Stomach (tissue), 9 donors: ENCODE results near the gene PNPLA5. TPM values are rescaled to one million over a fixed set of nuclear protein-coding genes. Genes with fewer than 3 reads are reported as not detected.

Source experiments
- DNase-seq, 2 donors: peaks; one replicate each; pipeline versions ENCODE4 v3.0.0 to v3.0.0-alpha.2; 2013 to 2019
- H3K27ac ChIP-seq, 5 donors: fragments of 200-600 bp in 4 of 5; sonication (generic) in 4 of 5; one replicate each; pipeline ENCODE4 v1.5.1; 2013 to 2019; ENCODE audit warnings: mild to moderate bottlenecking in 1 of 5, moderate library complexity in 1 of 5
- H3K27me3 ChIP-seq, 3 donors: fragments of 200-600 bp; sonication (generic); one replicate each; pipeline ENCODE4 v1.5.1; 2017 to 2019; ENCODE audit warnings: mixed run types in 1 of 3
- H3K36me3 ChIP-seq, 4 donors: fragments of 200-600 bp; sonication (generic); 1 replicate in 3 of 4; 2 replicates in 1 of 4; pipeline ENCODE4 v1.5.1; 2016 to 2019
- H3K4me1 ChIP-seq, 4 donors: fragments of 200-600 bp; sonication (generic); one replicate each; pipeline ENCODE4 v1.5.1; 2016 to 2019
- H3K4me3 ChIP-seq, 4 donors: fragments of 200-600 bp; sonication (generic) in 3 of 4; one replicate each; pipeline ENCODE4 v1.5.1; 2016 to 2019; ENCODE audit warnings: mild to moderate bottlenecking in 1 of 4
- H3K9me3 ChIP-seq, 4 donors: fragments of 200-600 bp; sonication (generic); one replicate each; pipeline ENCODE4 v1.5.1; 2016 to 2019
- EP300 ChIP-seq: sonication (generic); formaldehyde crosslinking; IDR thresholded peaks from one replicate; pipeline ENCODE4 v1.6.1; 2017; ENCODE audit warnings: antibody characterized with exemption
- POLR2A ChIP-seq, 4 donors: fragments of 450-650 bp; IDR thresholded peaks; one replicate each; pipeline ENCODE4 v1.6.1; 2016; ENCODE audit warnings: antibody characterized with exemption in 4 of 4, control low read depth in 2 of 4, mild to moderate bottlenecking in 1 of 4, moderate library complexity in 1 of 4
- POLR2AphosphoS5 ChIP-seq, 3 donors: sonication (generic); formaldehyde crosslinking; IDR thresholded peaks; one replicate each; pipeline ENCODE4 v1.6.1; 2016; ENCODE audit warnings: antibody characterized with exemption in 3 of 3
- WGBS, 5 donors: extraction: QIAGEN DNeasy Blood & Tissue Kit in 3 of 5; methylation state at CpG; one replicate each; pipeline versions ENCODE4 v1.1.5 to v1.1.7; 2013 to 2018; 5-methylcytosine and 5-hydroxymethylcytosine counted together
- intact Hi-C: fragments of 100-400 bp; cut with DNase I; formaldehyde crosslinking; loops from one replicate; pipeline ENCODE4 v1.15.1; 2023; ENCODE audit warnings: low total_unique reads
- polyA plus RNA-seq, 3 donors: library from polyadenylated mRNA; stranded (reverse); fragments of 200-250 nt; gene quantifications; one replicate each; pipeline ENCODE4 v1.2.3, GENCODE V29; 2013
- total RNA-seq, 5 donors: library from RNA; depleted of rRNA; stranded (reverse); fragments of >200 nt; gene quantifications; one replicate each; pipeline versions ENCODE4 v1.1.0 to v1.2.3, GENCODE V29; 2014 to 2016
- TF ChIP-seq, protein P1 (sequence below), 7 experiments: fragments of 450-650 bp in 4 of 7; fragments of 200-600 bp in 3 of 7; sonication (generic) in 3 of 7; IDR thresholded peaks; one replicate each; pipeline ENCODE4 v1.5.1; 2016 to 2019; ENCODE audit warnings: antibody characterized with exemption in 7 of 7, control low read depth in 2 of 7, mild to moderate bottlenecking in 1 of 7
- donor health status: healthy with polysubstance abuse.
- donor health status: Bipolar disorder and iron deficiency.
- donor health status: healthy.

PNPLA5 gene
- total and polyA plus RNA-seq, 8 donors, result not detected

DNA sequence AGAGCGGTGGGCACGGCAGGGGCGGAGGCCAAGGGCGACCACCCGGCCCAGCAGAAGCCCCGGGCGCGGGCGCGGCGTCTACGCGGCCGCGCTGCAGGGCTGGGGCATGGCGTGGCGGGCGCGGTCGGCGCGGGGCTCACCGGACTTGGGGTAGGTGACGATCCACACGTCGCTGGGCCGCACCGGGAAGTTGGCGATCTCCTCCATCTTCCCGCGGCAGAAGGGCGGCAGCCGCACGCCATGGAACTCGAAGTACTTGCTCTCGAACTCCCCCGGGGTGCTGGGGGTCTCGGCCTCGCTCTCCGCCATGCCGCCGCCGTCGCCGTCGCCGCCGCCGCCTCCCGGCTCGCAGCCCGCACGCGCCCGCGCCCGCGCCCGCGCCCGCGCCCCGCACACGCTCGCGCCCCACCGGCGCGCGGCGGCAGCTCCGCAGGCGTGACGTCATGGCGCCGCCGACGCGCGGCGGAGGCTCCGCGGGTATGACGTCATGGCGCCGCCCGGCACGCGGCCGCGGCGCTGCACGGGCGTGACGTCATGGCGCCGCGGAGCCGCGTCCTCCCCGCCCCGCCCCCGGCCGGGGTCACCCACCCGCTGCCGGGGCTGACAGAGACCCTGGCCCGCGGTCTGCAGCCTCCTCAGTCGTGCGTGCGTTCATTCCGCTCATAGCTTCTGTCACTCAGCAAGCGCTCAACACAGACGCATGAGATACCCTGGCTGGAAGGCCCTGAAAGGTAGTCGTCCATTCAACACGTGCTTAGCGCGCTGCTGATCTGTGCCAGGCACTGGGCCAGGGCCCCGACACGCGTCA, 29.5 kb downstream of the PNPLA5 start, which contains the start of gene SULT4A1:
Gene SULT4A1, minus strand, starts transcription at position 440 of the 808 bp plus-strand sequence. Its CDS starts 131 bp downstream, at position 309.
- peaks cover 5 to 89% (median 55%) of the 10 kb centered on the region in 3 donors for H3K27me3 ChIP-seq
- TF ChIP-seq POLR2AphosphoS5 (IDR thresholded peaks at IDR 0.05), result no peak
- no peaks in the 10 kb centered on the region for H3K36me3 ChIP-seq
- H3K27ac ChIP-seq, result peak within 1 kb of the TSS in 1 of 5 donors; percentile 46
- intact Hi-C loops, result no loop called here
- H3K4me1 ChIP-seq, result peaks cover 4 to 11% (median 8%) of the 10 kb centered on the region in 4 donors
- WGBS, 5 donors, result 3 to 5% (median 5%) methylated on average over 11 to 120 of the region's 121 CpGs
- DNase-seq, result peak in 1 of 2 donors; percentile 73
- peaks cover 0 to 3% (median 0%) of the 10 kb centered on the region in 4 donors for H3K9me3 ChIP-seq
- H3K4me3 ChIP-seq, result peak within 1 kb of the TSS; percentile 15 to 31 (median 22)

DNA sequence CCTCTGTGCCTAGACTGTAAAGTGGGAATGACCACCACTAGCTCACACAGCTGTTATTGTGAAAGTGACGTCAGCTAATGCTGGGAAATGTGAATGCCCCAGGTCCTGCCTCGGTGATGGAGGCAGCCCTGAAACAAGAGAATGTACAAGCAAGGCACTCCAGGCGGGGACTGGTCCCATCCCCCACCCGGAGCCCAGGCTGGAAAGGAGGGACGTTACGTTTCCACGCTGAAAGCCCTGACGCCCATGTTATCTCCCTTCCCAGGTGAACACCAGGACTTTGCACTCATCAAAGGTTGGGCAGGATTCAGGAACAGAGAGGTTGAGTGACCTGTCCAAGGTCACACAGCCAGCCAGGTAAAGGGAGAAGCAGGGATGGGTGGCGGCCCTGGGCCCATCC, 30.3 kb downstream of the PNPLA5 start:
- 30 to 42% (median 35%) methylated on average over 8 to 9 of the region's 9 CpGs for WGBS, 5 donors
- DNase-seq, result peak in 1 of 2 donors; percentile 40
- H3K27ac ChIP-seq, result peak overlapping the region in 1 of 5 donors; percentile 46
- intact Hi-C loops, result no loop called here
- TF ChIP-seq POLR2A (IDR thresholded peaks at IDR 0.05) (no peak), EP300 (no peak), POLR2AphosphoS5 (IDR thresholded peaks at IDR 0.05) (no peak)
- TF ChIP-seq, protein P1, sequence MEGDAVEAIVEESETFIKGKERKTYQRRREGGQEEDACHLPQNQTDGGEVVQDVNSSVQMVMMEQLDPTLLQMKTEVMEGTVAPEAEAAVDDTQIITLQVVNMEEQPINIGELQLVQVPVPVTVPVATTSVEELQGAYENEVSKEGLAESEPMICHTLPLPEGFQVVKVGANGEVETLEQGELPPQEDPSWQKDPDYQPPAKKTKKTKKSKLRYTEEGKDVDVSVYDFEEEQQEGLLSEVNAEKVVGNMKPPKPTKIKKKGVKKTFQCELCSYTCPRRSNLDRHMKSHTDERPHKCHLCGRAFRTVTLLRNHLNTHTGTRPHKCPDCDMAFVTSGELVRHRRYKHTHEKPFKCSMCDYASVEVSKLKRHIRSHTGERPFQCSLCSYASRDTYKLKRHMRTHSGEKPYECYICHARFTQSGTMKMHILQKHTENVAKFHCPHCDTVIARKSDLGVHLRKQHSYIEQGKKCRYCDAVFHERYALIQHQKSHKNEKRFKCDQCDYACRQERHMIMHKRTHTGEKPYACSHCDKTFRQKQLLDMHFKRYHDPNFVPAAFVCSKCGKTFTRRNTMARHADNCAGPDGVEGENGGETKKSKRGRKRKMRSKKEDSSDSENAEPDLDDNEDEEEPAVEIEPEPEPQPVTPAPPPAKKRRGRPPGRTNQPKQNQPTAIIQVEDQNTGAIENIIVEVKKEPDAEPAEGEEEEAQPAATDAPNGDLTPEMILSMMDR (IDR thresholded peaks at IDR 0.05), result no peak
- H3K4me1 ChIP-seq, result peaks cover 4 to 11% (median 8%) of the 10 kb centered on the region in 4 donors
- peaks cover 0 to 10% (median 5%) of the 10 kb centered on the region in 4 donors for H3K9me3 ChIP-seq
- H3K27me3 ChIP-seq, result peaks cover 5 to 85% (median 55%) of the 10 kb centered on the region in 3 donors
- H3K4me3 ChIP-seq, result peak overlapping the region; percentile 15 to 31 (median 22)
- no peaks in the 10 kb centered on the region for H3K36me3 ChIP-seq

DNA sequence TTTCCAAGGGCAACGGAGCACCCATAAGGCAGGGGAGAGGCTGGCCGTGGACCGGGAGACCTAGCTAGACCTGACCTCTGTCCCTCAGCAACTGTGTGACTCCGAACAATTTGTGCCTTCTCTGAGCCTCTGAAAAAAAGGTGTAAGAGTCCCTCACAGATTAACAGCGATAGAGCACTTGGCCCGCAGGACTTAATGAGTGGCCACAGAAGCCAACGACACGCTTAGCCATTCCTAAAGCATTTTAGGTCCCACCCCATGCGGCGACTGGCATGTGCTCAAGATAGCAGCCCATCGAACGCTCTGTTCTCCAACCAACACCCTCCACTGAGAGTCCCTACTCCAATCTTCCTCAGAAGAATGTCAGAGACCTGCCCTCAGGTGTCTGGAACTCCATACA, 31.0 kb downstream of the PNPLA5 start:
- no peaks in the 10 kb centered on the region for H3K36me3 ChIP-seq
- no peak for DNase-seq
- peaks cover 4 to 11% (median 8%) of the 10 kb centered on the region in 4 donors for H3K4me1 ChIP-seq
- H3K27ac ChIP-seq, result no peak overlapping the region
- intact Hi-C loops, result no loop called here
- peaks cover 5 to 79% (median 55%) of the 10 kb centered on the region in 3 donors for H3K27me3 ChIP-seq
- H3K4me3 ChIP-seq, result no peak overlapping the region
- TF ChIP-seq POLR2A (IDR thresholded peaks at IDR 0.05), result no peak
- TF ChIP-seq EP300, result no peak
- TF ChIP-seq POLR2AphosphoS5 (IDR thresholded peaks at IDR 0.05), result no peak
- TF ChIP-seq, protein P1 (IDR thresholded peaks at IDR 0.05), result no peak
- 76 to 87% (median 81%) methylated on average over 4 to 12 of the region's 12 CpGs for WGBS, 5 donors
- H3K9me3 ChIP-seq, result peaks cover 0 to 14% (median 9%) of the 10 kb centered on the region in 4 donors

DNA sequence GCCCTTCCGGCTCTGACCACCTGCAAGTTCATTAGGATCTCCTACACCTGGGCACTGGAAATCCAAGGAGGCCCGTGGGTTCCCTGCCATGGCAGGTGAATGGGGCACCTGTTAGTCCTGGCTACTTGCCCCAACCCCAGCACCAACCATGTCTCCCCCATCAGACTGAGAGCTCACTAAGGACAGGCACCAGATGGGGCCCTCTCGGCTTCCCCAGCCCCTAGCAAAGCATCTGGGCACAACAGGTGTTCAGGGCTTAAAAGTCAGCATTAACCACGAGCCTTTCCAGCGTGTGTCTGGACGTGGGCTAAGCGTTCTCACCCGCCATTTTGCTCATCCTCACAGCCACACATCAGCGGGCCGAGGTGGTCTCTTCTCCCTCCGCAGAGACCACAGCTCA, 31.7 kb downstream of the PNPLA5 start:
- Histone ChIP-seq H3K27me3 (peaks cover 5 to 76% (median 49%) of the 10 kb centered on the region in 3 donors), H3K4me3 (no peak overlapping the region)
- DNase-seq, result no peak

DNA sequence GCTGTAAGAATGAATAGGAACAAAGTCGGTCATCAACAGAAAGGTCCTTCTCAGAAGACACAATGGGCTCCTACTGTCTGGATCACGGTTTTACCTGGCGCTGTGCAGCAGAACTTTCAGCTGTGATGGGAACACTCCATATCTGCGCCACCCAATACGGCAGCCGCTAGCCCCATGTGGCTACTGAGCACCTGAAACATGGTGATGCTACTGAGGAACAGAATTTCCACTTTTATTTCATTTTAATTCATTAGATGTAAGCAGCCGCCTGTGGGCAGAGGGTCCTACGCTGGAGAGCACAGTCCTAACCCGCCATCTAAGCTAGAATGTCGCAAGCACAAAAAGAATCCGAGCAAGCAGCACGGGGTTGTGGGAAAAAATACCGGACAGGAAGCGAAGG, 32.2 kb downstream of the PNPLA5 start:
- TF ChIP-seq POLR2AphosphoS5 (IDR thresholded peaks at IDR 0.05), result no peak
- TF ChIP-seq POLR2A (IDR thresholded peaks at IDR 0.05), result no peak
- no peak for TF ChIP-seq EP300
- TF ChIP-seq, protein P1 (IDR thresholded peaks at IDR 0.05), result no peak
- Histone ChIP-seq H3K27ac (no peak overlapping the region), H3K4me3 (no peak overlapping the region), H3K4me1 (peaks cover 4 to 11% (median 8%) of the 10 kb centered on the region in 4 donors), H3K27me3 (peaks cover 5 to 76% (median 44%) of the 10 kb centered on the region in 3 donors), H3K36me3 (no peaks in the 10 kb centered on the region), H3K9me3 (peaks cover 0 to 14% (median 9%) of the 10 kb centered on the region in 4 donors)
- DNase-seq, result no peak
- WGBS, 5 donors, result 82 to 89% (median 84%) methylated on average over 14 of the region's 14 CpGs
- intact Hi-C loops, result no loop called here

More for the DNA sequence above, 31.7 kb downstream of the PNPLA5 start:
- peaks cover 4 to 11% (median 8%) of the 10 kb centered on the region in 4 donors for H3K4me1 ChIP-seq
- WGBS, 5 donors, result 76 to 88% (median 84%) methylated on average over 11 of the region's 11 CpGs
- no peaks in the 10 kb centered on the region for H3K36me3 ChIP-seq
- peaks cover 0 to 14% (median 9%) of the 10 kb centered on the region in 4 donors for H3K9me3 ChIP-seq
- no peak for TF ChIP-seq POLR2A (IDR thresholded peaks at IDR 0.05)
- H3K27ac ChIP-seq, result no peak overlapping the region
- intact Hi-C loops, result no loop called here
